Parathyroid adenoma (tissue), 2 donors: ENCODE measurements around the gene GATA6.

ENCODE experiments used
- H2AFZ ChIP-seq: fragments of 300-600 bp; sonication (generic); one replicate; pipeline ENCODE4 v1.7.0; 2017; ENCODE audit warnings: antibody characterized with exemption, mild to moderate bottlenecking
- H3K27ac ChIP-seq: fragments of 300-600 bp; sonication (generic); one replicate; pipeline ENCODE4 v1.7.0; 2017
- H3K27me3 ChIP-seq: fragments of 300-600 bp; sonication (generic); one replicate; pipeline ENCODE4 v1.7.0; 2017; ENCODE audit warnings: low read length; ENCODE audit not compliant: control insufficient read depth, insufficient read depth
- H3K36me3 ChIP-seq: fragments of 300-600 bp; sonication (generic); one replicate; pipeline ENCODE4 v1.7.0; 2017; ENCODE audit warnings: low read length; ENCODE audit not compliant: control insufficient read depth, insufficient read depth
- H3K4me1 ChIP-seq: fragments of 300-600 bp; sonication (generic); one replicate; pipeline ENCODE4 v1.7.0; 2017; ENCODE audit warnings: control low read depth
- H3K4me2 ChIP-seq: fragments of 300-600 bp; sonication (generic); one replicate; pipeline ENCODE4 v1.7.0; 2017; ENCODE audit warnings: low read length
- H3K4me3 ChIP-seq: fragments of 300-600 bp; sonication (generic); one replicate; pipeline ENCODE4 v1.7.0; 2017; ENCODE audit warnings: low read depth, low read length
- H3K79me2 ChIP-seq: fragments of 300-600 bp; sonication (generic); one replicate; pipeline ENCODE4 v1.7.0; 2017; ENCODE audit warnings: control low read depth
- H3K9ac ChIP-seq: fragments of 300-600 bp; sonication (generic); one replicate; pipeline ENCODE4 v1.7.0; 2017; ENCODE audit warnings: mild to moderate bottlenecking
- H3K9me3 ChIP-seq: fragments of 300-600 bp; sonication (generic); one replicate; pipeline ENCODE4 v1.7.0; 2017; ENCODE audit warnings: low read length; ENCODE audit not compliant: control insufficient read depth
- CTCF ChIP-seq: fragments of 300-600 bp; sonication (generic); IDR thresholded peaks from one replicate; pipeline ENCODE4 v1.7.0; 2017; ENCODE audit warnings: antibody characterized with exemption, mild to moderate bottlenecking
- donor health status: primary hyperparathyroidism.

The GATA6 gene

GRCh38 chr18:22199005-22199404 is 29.6 kb downstream of the GATA6 start:
- Histone ChIP-seq H3K4me2 (no peak overlapping the region), H3K79me2 (no peaks in the 10 kb centered on the region), H3K27ac (no peak overlapping the region), H3K9ac (no peak overlapping the region), H2AFZ (no peak overlapping the region), H3K9me3 (no peaks in the 10 kb centered on the region), H3K36me3 (no peaks in the 10 kb centered on the region), H3K4me3 (no peak overlapping the region), H3K27me3 (no peaks in the 10 kb centered on the region), H3K4me1 (no peaks in the 10 kb centered on the region)
- TF ChIP-seq CTCF, result no peak

GRCh38 chr18:22200611-22201225 is 31.3 kb downstream of the GATA6 start:
- Histone ChIP-seq H3K4me3 (no peak overlapping the region), H3K79me2 (no peaks in the 10 kb centered on the region), H3K4me2 (no peak overlapping the region), H3K9me3 (no peaks in the 10 kb centered on the region), H3K9ac (no peak overlapping the region), H2AFZ (no peak overlapping the region), H3K4me1 (no peaks in the 10 kb centered on the region), H3K36me3 (no peaks in the 10 kb centered on the region), H3K27me3 (no peaks in the 10 kb centered on the region), H3K27ac (no peak overlapping the region)
- TF ChIP-seq CTCF, result no peak

- H3K4me3 ChIP-seq, result no peak overlapping the region
- H3K36me3 ChIP-seq, result no peaks in the 10 kb centered on the region
- H3K4me1 ChIP-seq, result no peaks in the 10 kb centered on the region
- H2AFZ ChIP-seq, result no peak overlapping the region
- H3K4me2 ChIP-seq, result no peak overlapping the region
- no peaks in the 10 kb centered on the region for H3K27me3 ChIP-seq
- no peak for TF ChIP-seq CTCF
- H3K79me2 ChIP-seq, result no peaks in the 10 kb centered on the region
- no peaks in the 10 kb centered on the region for H3K9me3 ChIP-seq
- no peak overlapping the region for H3K27ac ChIP-seq
- no peak overlapping the region for H3K9ac ChIP-seq
Measured at GRCh38 chr18:22203035-22203434, 33.6 kb downstream of the GATA6 start.

GRCh38 chr18:22203536-22204213 is 34.3 kb downstream of the GATA6 start:
- Histone ChIP-seq H3K4me1 (no peaks in the 10 kb centered on the region), H3K36me3 (no peaks in the 10 kb centered on the region)

More at GRCh38 chr18:22203536-22204213, 34.3 kb downstream of the GATA6 start:
- Histone ChIP-seq H2AFZ (no peak overlapping the region), H3K79me2 (no peaks in the 10 kb centered on the region), H3K27ac (no peak overlapping the region), H3K4me2 (no peak overlapping the region), H3K9ac (no peak overlapping the region), H3K9me3 (no peaks in the 10 kb centered on the region), H3K4me3 (no peak overlapping the region), H3K27me3 (no peaks in the 10 kb centered on the region)
- TF ChIP-seq CTCF, result no peak
